Astrocyte of the spinal cord (primary cell): ENCODE data around the gene JMJD7.

Experiments
- DNase-seq: peaks from one replicate; pipeline ENCODE4 v3.0.0; 2011; ENCODE audit warnings: low read depth, low spot score
- H3K4me3 ChIP-seq: 2 replicates; pipeline ENCODE4 v1.5.1; 2011; ENCODE audit warnings: low read depth, mild to moderate bottlenecking, low read length, moderate library complexity
- in situ Hi-C: cut with HindIII; loops from 2 replicates; pipeline ENCODE4 v1.10.0; 2017; ENCODE audit warnings: low sequenced_read_pairs
- TF ChIP-seq, protein P1 (sequence below): IDR thresholded peaks from 2 replicates; pipeline ENCODE4 v1.5.1; 2012; ENCODE audit warnings: low read depth, mild to moderate bottlenecking, low read length, inconsistent platforms

Gene JMJD7

DNA sequence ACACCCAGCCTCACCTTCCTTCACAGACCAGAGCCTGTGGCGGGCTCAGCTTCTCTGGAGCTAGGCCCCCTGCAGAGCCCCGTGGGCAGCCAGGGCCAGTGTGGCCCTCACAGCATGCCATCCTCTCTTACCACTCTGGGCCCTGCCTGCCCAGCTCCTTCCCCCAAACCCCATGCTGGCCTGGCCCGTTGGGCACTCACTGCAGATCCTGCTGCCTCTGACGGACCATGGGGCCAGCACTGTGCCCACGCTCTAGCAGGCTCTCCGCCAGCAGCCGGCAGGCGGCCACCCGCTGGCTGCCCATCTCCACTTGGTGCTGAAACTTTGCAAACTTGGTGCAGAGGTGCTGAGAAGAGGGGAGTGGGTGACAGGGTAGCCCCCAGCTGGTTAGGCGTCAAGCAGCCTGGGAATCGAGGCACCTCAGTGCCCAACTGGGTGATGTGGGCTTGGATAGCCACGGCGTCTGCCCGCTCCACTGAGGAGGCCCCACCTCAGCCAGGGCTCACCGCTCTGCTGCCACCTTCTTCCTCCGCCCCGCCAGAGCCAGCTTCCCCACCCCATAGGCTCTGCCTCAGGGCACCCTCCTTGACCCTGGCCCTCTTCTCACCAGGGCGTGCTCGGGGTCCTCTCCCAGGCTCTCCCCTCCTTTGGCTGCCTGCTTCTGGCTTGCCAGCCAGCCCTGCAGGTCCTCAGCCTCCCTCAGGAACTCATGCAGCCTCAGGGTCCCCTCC lies 43.4 kb downstream of the JMJD7 start:
- no peak overlapping the region for H3K4me3 ChIP-seq
- in situ Hi-C loops, result no loop called here
- no peak for DNase-seq
- TF ChIP-seq, protein P1, sequence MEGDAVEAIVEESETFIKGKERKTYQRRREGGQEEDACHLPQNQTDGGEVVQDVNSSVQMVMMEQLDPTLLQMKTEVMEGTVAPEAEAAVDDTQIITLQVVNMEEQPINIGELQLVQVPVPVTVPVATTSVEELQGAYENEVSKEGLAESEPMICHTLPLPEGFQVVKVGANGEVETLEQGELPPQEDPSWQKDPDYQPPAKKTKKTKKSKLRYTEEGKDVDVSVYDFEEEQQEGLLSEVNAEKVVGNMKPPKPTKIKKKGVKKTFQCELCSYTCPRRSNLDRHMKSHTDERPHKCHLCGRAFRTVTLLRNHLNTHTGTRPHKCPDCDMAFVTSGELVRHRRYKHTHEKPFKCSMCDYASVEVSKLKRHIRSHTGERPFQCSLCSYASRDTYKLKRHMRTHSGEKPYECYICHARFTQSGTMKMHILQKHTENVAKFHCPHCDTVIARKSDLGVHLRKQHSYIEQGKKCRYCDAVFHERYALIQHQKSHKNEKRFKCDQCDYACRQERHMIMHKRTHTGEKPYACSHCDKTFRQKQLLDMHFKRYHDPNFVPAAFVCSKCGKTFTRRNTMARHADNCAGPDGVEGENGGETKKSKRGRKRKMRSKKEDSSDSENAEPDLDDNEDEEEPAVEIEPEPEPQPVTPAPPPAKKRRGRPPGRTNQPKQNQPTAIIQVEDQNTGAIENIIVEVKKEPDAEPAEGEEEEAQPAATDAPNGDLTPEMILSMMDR, result no peak

DNA sequence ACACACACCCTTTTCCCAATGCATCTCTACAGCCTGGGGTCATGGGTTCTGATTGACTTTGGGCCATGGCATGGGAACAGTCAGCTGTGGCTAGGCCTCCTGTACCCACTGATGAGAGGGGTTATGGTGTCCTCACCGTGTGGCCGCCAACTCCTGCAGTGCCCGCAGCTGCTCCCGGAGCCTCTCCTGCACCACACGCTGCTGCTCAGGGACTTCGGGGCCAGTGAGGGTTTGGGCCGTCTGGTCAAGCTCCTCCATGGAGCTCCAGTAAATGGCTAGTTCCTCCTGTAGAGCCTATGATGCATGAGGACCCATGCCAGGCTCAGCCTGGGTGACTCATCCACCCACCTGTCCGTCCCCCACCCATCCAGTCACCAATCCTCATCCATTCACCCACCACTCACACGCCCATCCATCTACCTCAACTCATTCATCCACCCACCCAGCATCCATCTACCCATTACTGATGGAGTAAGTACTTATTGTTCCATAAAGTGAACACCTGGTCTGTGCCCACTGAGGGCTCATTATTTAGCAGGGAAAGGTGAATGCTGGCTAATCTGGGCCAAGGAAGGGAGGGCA lies 44.4 kb downstream of the JMJD7 start:
- no peak overlapping the region for H3K4me3 ChIP-seq
- TF ChIP-seq, protein P1, result no peak
- in situ Hi-C loops, result no loop called here
- no peak for DNase-seq

DNA sequence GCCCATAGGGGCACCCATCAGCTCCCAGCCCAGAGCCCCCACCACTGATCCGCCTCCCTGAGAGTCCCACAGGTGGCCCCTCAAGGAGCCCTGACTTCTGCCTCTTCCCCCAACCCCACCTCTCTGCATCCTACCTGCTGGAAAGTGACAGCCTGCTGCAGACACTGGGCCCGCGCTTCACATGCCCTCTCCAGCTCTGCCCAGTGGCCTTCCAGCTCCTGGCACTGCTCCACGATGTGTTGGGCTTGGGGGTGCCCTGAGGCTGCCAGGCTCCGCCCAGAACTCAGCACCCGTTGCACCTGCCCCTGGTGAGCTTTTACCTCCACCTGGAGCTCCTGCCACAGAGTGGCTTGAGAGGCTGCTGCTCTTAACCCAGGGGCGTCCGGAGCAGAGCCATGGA lies 45.8 kb downstream of the JMJD7 start:
- TF ChIP-seq, protein P1, result no peak
- H3K4me3 ChIP-seq, result no peak overlapping the region
- in situ Hi-C loops, result no loop called here
- no peak for DNase-seq

DNA sequence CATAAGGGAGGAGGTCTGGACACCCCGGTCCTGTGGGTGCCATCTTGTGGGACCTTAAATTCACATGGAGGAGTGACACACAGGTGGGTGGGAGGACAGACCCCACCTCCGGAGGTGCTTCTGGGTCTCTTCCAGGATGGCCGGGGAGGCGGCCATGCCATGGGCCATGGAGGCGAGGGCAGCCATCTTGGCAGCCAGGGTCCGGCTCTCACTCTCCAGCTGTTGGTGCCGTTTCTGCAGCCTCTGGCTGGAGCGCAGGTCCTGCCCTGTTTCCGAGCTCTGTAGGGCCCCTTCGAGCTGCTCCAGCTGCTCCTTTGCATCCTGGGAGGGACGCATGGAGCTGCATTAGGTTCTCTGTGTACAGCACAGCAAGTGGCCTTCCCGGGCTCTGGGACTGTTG lies 46.8 kb downstream of the JMJD7 start:
- TF ChIP-seq, protein P1, result no peak
- no peak overlapping the region for H3K4me3 ChIP-seq
- DNase-seq, result no peak
- in situ Hi-C loops, result no loop called here

DNA sequence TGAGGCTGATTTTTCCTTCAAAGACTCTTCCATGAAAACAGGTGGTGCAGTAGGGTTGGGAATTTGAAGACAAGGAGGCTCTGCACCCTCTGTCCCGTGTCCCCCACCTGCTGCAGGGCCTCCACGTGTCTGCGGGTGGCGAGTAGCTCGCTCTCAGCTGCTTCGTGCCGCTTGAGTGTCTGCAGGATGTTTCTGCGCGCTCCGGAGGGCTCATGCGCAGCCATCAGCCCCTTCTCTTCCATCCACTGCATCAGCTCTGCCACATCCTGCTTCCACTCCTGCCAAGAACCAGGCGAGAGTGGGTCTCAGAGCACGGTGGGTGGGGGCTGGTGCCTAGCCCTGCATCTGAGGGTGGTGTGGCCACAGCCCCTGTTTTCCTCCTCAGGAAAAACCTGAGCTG lies 48.1 kb downstream of the JMJD7 start:
- in situ Hi-C loops, result no loop called here
- no peak overlapping the region for H3K4me3 ChIP-seq
- no peak for DNase-seq
- TF ChIP-seq, protein P1, result no peak

DNA sequence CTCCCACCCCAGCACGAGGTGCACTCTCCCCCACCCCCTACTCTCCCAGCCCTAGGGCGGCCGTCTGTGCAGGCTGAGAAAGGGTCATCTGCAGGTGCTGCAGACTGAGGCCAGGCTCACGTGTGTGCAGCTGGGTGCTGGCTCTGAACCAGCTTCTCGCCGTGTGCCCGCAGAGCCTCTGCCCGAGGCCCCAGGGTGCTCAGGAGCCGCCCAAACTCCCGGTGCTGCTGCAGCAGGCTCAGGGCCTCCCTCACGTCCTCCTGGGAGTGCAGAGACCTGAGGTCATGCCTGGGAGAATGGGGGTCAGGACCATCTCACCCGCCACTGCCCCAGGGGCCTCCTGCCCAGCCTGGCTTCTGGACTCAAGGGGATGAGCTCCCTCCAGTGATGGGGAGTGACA lies 48.8 kb downstream of the JMJD7 start:
- TF ChIP-seq, protein P1, result no peak
- in situ Hi-C loops, result no loop called here

More for the DNA sequence above, 48.8 kb downstream of the JMJD7 start:
- no peak for DNase-seq
- H3K4me3 ChIP-seq, result no peak overlapping the region
